CD4-positive, alpha-beta T cell treated with Interleukin-12 subunit alpha and Interleukin-12 subunit beta, for 1 hour (primary cell): ENCODE measurements around the gene ASB3.

ENCODE experiments used
- DNase-seq: peaks from one replicate; pipeline ENCODE4 v3.0.0-alpha.2; 2020

Gene ASB3

GRCh38 chr2:53640466-53640865 is 146.3 kb downstream of the ASB3 start:
- DNase-seq = no peak

- DNase-seq = no peak
Measured at GRCh38 chr2:53636596-53636995, 150.2 kb downstream of the ASB3 start.

DNA sequence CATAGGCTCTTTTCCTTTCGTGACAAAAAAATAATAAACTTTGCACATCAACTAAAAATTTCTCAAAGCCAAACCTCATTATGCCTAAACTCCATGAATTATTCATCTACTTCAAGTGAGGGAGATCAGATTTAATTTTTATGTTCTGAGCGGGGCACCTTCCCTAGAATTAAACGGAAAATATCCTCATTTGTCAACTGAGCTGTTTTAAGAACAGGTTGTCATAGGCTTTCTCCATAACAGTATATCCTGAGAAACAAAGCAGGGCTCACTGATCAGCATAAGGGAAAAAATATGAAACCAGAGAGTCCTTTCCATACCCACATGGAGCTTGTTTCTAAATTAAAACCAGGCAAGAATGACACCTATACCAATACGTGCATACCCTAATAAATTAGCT is 150.6 kb downstream of the ASB3 start:
- no peak for DNase-seq

- DNase-seq = no peak
Measured at GRCh38 chr2:53635694-53636093, 151.1 kb downstream of the ASB3 start.

DNA sequence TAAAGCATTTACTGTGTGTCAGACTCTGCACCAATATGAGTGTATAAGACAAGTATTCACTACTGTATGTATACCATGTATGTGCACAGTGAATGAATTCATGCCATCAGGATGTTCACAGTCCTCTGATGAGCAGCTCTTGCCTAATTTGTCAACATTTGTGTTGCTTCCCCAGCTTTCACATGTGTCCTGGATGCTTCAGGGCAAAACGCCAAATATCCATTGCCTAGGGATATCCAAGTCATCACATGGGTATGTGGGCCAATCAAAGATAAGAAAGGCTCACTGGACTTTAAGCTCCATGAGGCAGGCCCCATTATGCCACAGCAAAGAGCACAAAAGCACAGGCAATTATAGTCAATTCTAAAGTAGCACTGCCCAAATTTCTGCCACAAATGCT is 153.3 kb downstream of the ASB3 start:
- no peak for DNase-seq

DNA sequence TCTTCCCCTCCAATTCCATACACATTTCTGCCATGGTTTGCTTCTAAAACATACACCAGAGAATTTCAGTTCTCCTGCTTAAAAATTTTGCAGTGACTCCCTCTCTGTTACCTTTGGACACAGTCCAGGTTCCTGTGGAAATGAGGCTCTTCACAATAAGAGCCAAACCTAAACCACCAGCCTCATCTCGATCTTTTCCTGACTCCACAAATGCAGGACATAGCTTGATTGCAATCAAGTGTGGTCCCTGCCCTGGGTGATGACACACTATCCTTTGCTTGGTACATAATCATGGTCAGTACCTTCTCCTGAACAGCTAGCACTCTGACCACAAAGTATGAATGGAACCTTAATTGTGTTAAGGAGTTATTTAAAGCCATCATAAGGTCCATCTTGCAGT is 154.0 kb downstream of the ASB3 start:
- no peak for DNase-seq

GRCh38 chr2:53632126-53632460 is 154.7 kb downstream of the ASB3 start:
- no peak for DNase-seq

DNA sequence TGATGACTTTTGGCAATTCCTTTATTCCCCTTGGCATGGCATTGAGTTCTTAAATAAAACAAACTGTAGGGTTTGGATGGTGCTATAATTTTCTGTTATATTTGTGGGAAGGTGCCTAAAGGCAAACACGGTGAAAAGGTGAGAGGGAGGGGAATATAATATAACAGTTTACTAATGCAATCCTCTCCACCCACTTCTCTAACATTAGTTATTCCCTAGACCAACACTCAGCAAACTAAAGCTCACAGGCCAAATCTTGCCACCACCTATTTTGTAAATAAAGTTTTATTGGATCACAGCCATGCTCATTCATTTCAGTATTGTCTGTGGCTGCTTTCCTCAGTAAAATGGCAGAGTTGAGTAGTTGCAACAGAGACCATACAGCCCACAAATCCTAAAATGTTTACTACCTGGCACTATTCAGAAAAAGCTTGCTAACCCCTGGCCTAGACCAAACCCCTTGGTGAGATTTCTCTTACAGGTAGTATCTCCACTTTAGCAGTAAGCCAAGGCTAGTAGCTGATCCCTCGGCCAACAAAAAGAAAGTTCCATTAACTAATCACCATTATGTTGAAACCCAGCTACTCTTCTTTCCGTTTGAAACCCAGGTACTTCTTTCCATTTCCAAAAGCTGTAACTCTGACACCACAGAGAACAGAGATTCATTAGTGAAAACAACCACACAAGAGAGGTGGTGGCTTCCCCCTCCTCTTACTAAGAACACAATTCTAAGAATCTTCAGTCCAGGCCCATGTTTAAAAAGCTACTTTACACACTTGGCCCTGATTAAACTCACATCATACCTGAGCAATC is 155.2 kb downstream of the ASB3 start:
- DNase-seq = no peak

GRCh38 chr2:53630026-53630606 is 156.6 kb downstream of the ASB3 start:
- no peak for DNase-seq

GRCh38 chr2:53629501-53629900 is 157.3 kb downstream of the ASB3 start:
- no peak for DNase-seq

- no peak for DNase-seq
Measured at GRCh38 chr2:53629001-53629400, 157.8 kb downstream of the ASB3 start.

- DNase-seq = no peak
Measured at GRCh38 chr2:53622141-53622540, 164.6 kb downstream of the ASB3 start.

DNA sequence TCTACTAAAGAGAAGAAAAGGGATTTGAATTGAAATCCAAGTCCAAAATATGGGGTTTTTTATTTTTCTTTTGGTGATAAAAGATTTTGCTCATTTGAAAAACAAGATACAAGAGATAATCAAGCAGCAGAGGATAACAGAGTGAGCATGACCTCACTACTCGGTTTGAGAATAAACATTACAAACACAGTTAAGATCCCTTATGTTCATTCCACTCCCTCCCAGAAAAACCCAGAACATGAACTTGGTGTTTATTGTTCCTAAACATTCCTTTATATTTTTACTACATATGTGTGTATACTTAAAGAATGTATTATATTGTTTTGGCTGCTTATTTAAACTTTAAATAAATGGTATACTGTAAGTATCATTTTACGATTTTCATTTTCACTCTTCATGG is 165.8 kb downstream of the ASB3 start:
- DNase-seq = no peak
